ENCODE data around the gene ZBTB40. TPM values are rescaled to one million over a fixed set of nuclear protein-coding genes. Genes with fewer than 3 reads are reported as not detected.

Gene ZBTB40
- polyA plus RNA-seq, 1 of the 3 experiments (the other 2 are of a cell fraction) = 5.0 TPM

GRCh38 chr1:22526677-22527076 is 75.0 kb downstream of the ZBTB40 start:
- Histone ChIP-seq H3K27ac (ENCODE audit: low read depth in 2 of 2, low read length in 1 of 2) (peak overlapping the region in 1 of 2 experiments; percentile 76; a peak in 2 of 4 replicates), H3K4me2 (no peak overlapping the region), H3K9me2 (no peaks in the 10 kb centered on the region), H3K9ac (no peak overlapping the region), H3K36me3 (replicated peaks in 1 of 2; ENCODE audit: control insufficient read depth in 1 of 2, insufficient read depth in 2 of 2, low read length in 1 of 2) (peaks cover 0 to 55% of the 10 kb centered on the region in 2 experiments), H4K20me1 (ENCODE audit: insufficient read depth) (no peaks in the 10 kb centered on the region), H3K4me1 (ENCODE audit: control insufficient read depth in 1 of 2, insufficient read depth in 2 of 2, low read depth in 1 of 2, low read length in 1 of 2) (peaks cover 0 to 31% of the 10 kb centered on the region in 2 experiments; a peak in 1 of 4 replicates), H3K27me3 (ENCODE audit: insufficient read depth) (no peaks in the 10 kb centered on the region), H3K9me3 (no peaks in the 10 kb centered on the region), H2AFZ (ENCODE audit: low read depth) (no peak overlapping the region), H3K4me3 (ENCODE audit: low read depth in 2 of 2, low read length in 1 of 2) (no peak overlapping the region), H3F3A (replicated peaks; ENCODE audit: insufficient read depth) (no peaks in the 10 kb centered on the region), H3K79me2 (ENCODE audit: insufficient read depth) (no peaks in the 10 kb centered on the region)
- no peak for DNase-seq
- 88% methylated on average over 5 of the region's 5 CpGs for WGBS (ENCODE audit: low lambda C conversion rate)
- POLR2A ChIA-PET = interaction anchor here (1.1 kb wide), 1 partner anchor 56 kb away, joined by 3 read pairs; no protein-coding TSS in a partner anchor
- no peak for TF ChIP-seq RCOR1 (IDR thresholded peaks at IDR 0.05; ENCODE audit: low read length)
- CTCF ChIA-PET = interaction anchor here (1.0 to 11.7 kb wide), 37 partner anchors 10 to 420 kb away, joined by 3 to 289 read pairs (median 10); partner anchors contain the start of genes C1QA, C1QB and C1QC

GRCh38 chr1:22527122-22527521 is 75.5 kb downstream of the ZBTB40 start:
- POLR2A ChIA-PET = interaction anchor here (1.0 to 1.1 kb wide), 2 partner anchors 56 to 115 kb away, joined by 3 read pairs; no protein-coding TSS in a partner anchor
- Histone ChIP-seq H4K20me1 (ENCODE audit: insufficient read depth) (no peaks in the 10 kb centered on the region), H3K36me3 (replicated peaks in 1 of 2; ENCODE audit: control insufficient read depth in 1 of 2, insufficient read depth in 2 of 2, low read length in 1 of 2) (peaks cover 0 to 51% of the 10 kb centered on the region in 2 experiments), H3K4me1 (ENCODE audit: control insufficient read depth in 1 of 2, insufficient read depth in 2 of 2, low read depth in 1 of 2, low read length in 1 of 2) (peaks cover 0 to 31% of the 10 kb centered on the region in 2 experiments; a peak in 1 of 4 replicates), H3K4me2 (no peak overlapping the region), H3K27ac (ENCODE audit: low read depth in 2 of 2, low read length in 1 of 2) (peak overlapping the region in 1 of 2 experiments; percentile 76; a peak in 2 of 4 replicates), H3F3A (replicated peaks; ENCODE audit: insufficient read depth) (no peaks in the 10 kb centered on the region), H2AFZ (ENCODE audit: low read depth) (no peak overlapping the region), H3K9me3 (no peaks in the 10 kb centered on the region), H3K27me3 (ENCODE audit: insufficient read depth) (no peaks in the 10 kb centered on the region), H3K79me2 (ENCODE audit: insufficient read depth) (no peaks in the 10 kb centered on the region), H3K4me3 (ENCODE audit: low read depth in 2 of 2, low read length in 1 of 2) (no peak overlapping the region), H3K9ac (no peak overlapping the region), H3K9me2 (no peaks in the 10 kb centered on the region)
- CTCF ChIA-PET = interaction anchor here (0.6 to 11.7 kb wide), 71 partner anchors 10 to 420 kb away, joined by 3 to 289 read pairs (median 6); partner anchors contain the start of genes C1QA, C1QB and C1QC
- DNase-seq = peak; percentile 75
- TF ChIP-seq SMC3 (IDR thresholded peaks at IDR 0.05; ENCODE audit: low read depth, low read length) = 0 out of 2 replicates have a peak, but pooled peaks have one; percentile 20
- peak; percentile 62 for TF ChIP-seq GATA2 (CRISPR knock-in tag; IDR thresholded peaks at IDR 0.05)
- TF ChIP-seq RAD21 (IDR thresholded peaks at IDR 0.05; ENCODE audit: low read length) = peak; percentile 38
- TF ChIP-seq ZBTB33 (IDR thresholded peaks at IDR 0.05; ENCODE audit: borderline replicate concordance, low read depth) = no peak
- 77% methylated on average over 7 of the region's 7 CpGs for WGBS (ENCODE audit: low lambda C conversion rate)

GRCh38 chr1:22527555-22528296 is 76.1 kb downstream of the ZBTB40 start:
- TF ChIP-seq SMC3 (IDR thresholded peaks at IDR 0.05; ENCODE audit: low read depth, low read length) (peak; percentile 63; the same call in 1 of the 2 replicates), CTCF (IDR thresholded peaks at IDR 0.05) (peak; percentile 27), RAD21 (IDR thresholded peaks at IDR 0.05; ENCODE audit: low read length) (peak; percentile 83), REST (IDR thresholded peaks at IDR 0.05; ENCODE audit: low read depth, low read length) (no peak), MXI1 (IDR thresholded peaks at IDR 0.05; ENCODE audit: low read depth, low read length) (peak; percentile 77; the same call in 1 of the 2 replicates)
- WGBS (ENCODE audit: low lambda C conversion rate) = 90% methylated on average over 13 of the region's 15 CpGs
- CTCF ChIA-PET = interaction anchor here (0.6 to 11.7 kb wide), 78 partner anchors 11 to 422 kb away, joined by 3 to 289 read pairs (median 6); partner anchors contain the start of genes C1QA, C1QB and C1QC

More at GRCh38 chr1:22527555-22528296, 76.1 kb downstream of the ZBTB40 start:
- no peaks in the 10 kb centered on the region for H3F3A ChIP-seq (replicated peaks; ENCODE audit: insufficient read depth)
- no peak overlapping the region for H2AFZ ChIP-seq (ENCODE audit: low read depth)
- peak; percentile 71 for DNase-seq
- no peaks in the 10 kb centered on the region for H3K79me2 ChIP-seq (ENCODE audit: insufficient read depth)
- H3K27ac ChIP-seq (ENCODE audit: low read depth in 2 of 2, low read length in 1 of 2) = peak overlapping the region in 1 of 2 experiments; percentile 76; a peak in 2 of 4 replicates
- POLR2A ChIA-PET = interaction anchor here (0.6 to 1.1 kb wide), 3 partner anchors 55 to 867 kb away, joined by 3 read pairs; no protein-coding TSS in a partner anchor
- peaks cover 0 to 48% of the 10 kb centered on the region in 2 experiments for H3K36me3 ChIP-seq (replicated peaks in 1 of 2; ENCODE audit: control insufficient read depth in 1 of 2, insufficient read depth in 2 of 2, low read length in 1 of 2)
- H3K4me2 ChIP-seq = no peak overlapping the region
- H3K4me1 ChIP-seq (ENCODE audit: control insufficient read depth in 1 of 2, insufficient read depth in 2 of 2, low read depth in 1 of 2, low read length in 1 of 2) = peaks cover 0 to 35% of the 10 kb centered on the region in 2 experiments; a peak in 1 of 4 replicates
- H3K9me3 ChIP-seq = no peaks in the 10 kb centered on the region
- H3K27me3 ChIP-seq (ENCODE audit: insufficient read depth) = no peaks in the 10 kb centered on the region
- no peaks in the 10 kb centered on the region for H4K20me1 ChIP-seq (ENCODE audit: insufficient read depth)
- no peak overlapping the region for H3K9ac ChIP-seq
- no peak overlapping the region; a peak in 1 of 4 replicates for H3K4me3 ChIP-seq (ENCODE audit: low read depth in 2 of 2, low read length in 1 of 2)
- H3K9me2 ChIP-seq = no peaks in the 10 kb centered on the region
